HCT116 (cell line): ENCODE results near the gene P4HA1. TPM values are rescaled to one million over a fixed set of nuclear protein-coding genes. Genes with fewer than 3 reads are reported as not detected.

Experiments used
- ATAC-seq: fragments of 200-7000 bp; cut with Tn5 transposase; 2 replicates; pipeline ENCODE4 v1.9.1; 2020; ENCODE audit warnings: mild to moderate bottlenecking, moderate library complexity
- BruUV-seq: library from RNA; stranded (reverse); fragments of 400-500 nt; replicated peaks from 2 replicates; lab custom pipeline; 2021; lab: Mats Ljungman, UMichigan
- CTCF ChIA-PET: fragments of 300-600 bp; sonication (Branson Sonifier 250); formaldehyde crosslinking; loops from one replicate; lab custom pipeline; 2021; ENCODE audit warnings: antibody characterized with exemption; lab: Charles Lee
- POLR2A ChIA-PET: fragments of 300-600, 350-600 bp; sonication (Branson Sonifier 250); formaldehyde crosslinking; loops from one replicate; lab custom pipeline; 2021; ENCODE audit warnings: antibody characterized with exemption; lab: Charles Lee
- RAD21 ChIA-PET, 2 experiments: fragments of 300-600 bp; sonication (Branson Sonifier 250); formaldehyde crosslinking; loops; one replicate each; lab custom pipeline; 2023; ENCODE audit warnings: low total read pairs in 2 of 2; ENCODE audit not compliant: uncharacterized antibody in 2 of 2, unreplicated experiment in 2 of 2, low non-redundant PET in 1 of 2; lab: Charles Lee
- DNase-seq: peaks from one replicate; pipeline ENCODE4 v3.0.0-alpha.2; 2010; ENCODE audit warnings: low read depth, low spot score
- H2AFZ ChIP-seq: fragments of 200-600 bp; shearing (Covaris generic), sonication (generic); 2 replicates; pipeline ENCODE4 v1.6.1; 2017; ENCODE audit warnings: low read depth, mixed run types, mixed read lengths, antibody characterized with exemption, low read length; ENCODE audit not compliant: poor library complexity, severe bottlenecking
- H3K27ac ChIP-seq: 2 replicates; pipeline ENCODE4 v1.5.1; 2012; ENCODE audit warnings: low read depth, low read length
- H3K27me3 ChIP-seq: fragments of 200-600 bp; sonication (generic); 2 replicates; pipeline ENCODE4 v1.6.1; 2016; ENCODE audit warnings: mixed run types, low read length, mixed read lengths; ENCODE audit not compliant: insufficient read depth
- H3K36me3 ChIP-seq, 2 experiments: fragments of 200-500 bp in 1 of 2; fragments of 200-600 bp in 1 of 2; sonication (Bioruptor generic) in 1 of 2; sonication (generic) in 1 of 2; 2 replicates each; pipeline versions ENCODE4 v1.5.1 to v1.6.1; 2014 to 2016; ENCODE audit warnings: low read length in 2 of 2, inconsistent platforms in 1 of 2, mixed read lengths in 1 of 2, mixed run types in 1 of 2; ENCODE audit not compliant: insufficient read depth in 2 of 2, control insufficient read depth in 1 of 2
- H3K4me1 ChIP-seq, 2 experiments: fragments of 200-600 bp in 1 of 2; sonication (generic) in 1 of 2; 2 replicates each; pipeline versions ENCODE4 v1.5.1 to v1.6.1; 2012 to 2017; ENCODE audit warnings: low read length in 2 of 2, inconsistent platforms in 1 of 2, mild to moderate bottlenecking in 1 of 2, mixed read lengths in 1 of 2, mixed run types in 1 of 2, moderate library complexity in 1 of 2; ENCODE audit not compliant: insufficient read depth in 2 of 2, control insufficient read depth in 1 of 2
- H3K4me2 ChIP-seq: fragments of 200-600 bp; sonication (generic); 2 replicates; pipeline ENCODE4 v1.6.1; 2017; ENCODE audit warnings: mixed run types, low read length, mixed read lengths
- H3K4me3 ChIP-seq, 2 experiments: fragments of 200-600 bp in 1 of 2; sonication (generic) in 1 of 2; replicated peaks in 1 of 2; 2 replicates each; pipeline ENCODE4 v1.5.1; 2011 to 2016; ENCODE audit warnings: low read length in 2 of 2, control low read depth in 1 of 2, low read depth in 1 of 2, mild to moderate bottlenecking in 1 of 2, mixed read lengths in 1 of 2, mixed run types in 1 of 2
- H3K79me2 ChIP-seq: fragments of 200-600 bp; sonication (generic); 2 replicates; pipeline ENCODE4 v1.6.1; 2017; ENCODE audit warnings: mild to moderate bottlenecking, mixed run types, low read length, moderate library complexity, mixed read lengths; ENCODE audit not compliant: insufficient read depth
- H3K9ac ChIP-seq: fragments of 200-600 bp; sonication (generic); 2 replicates; pipeline ENCODE4 v1.6.1; 2016; ENCODE audit warnings: low read length, mixed read lengths
- H3K9me2 ChIP-seq: fragments of 200-600 bp; sonication (generic), shearing (Covaris generic); 2 replicates; pipeline ENCODE4 v1.6.1; 2017; ENCODE audit warnings: mixed run types, mild to moderate bottlenecking, moderate library complexity; ENCODE audit not compliant: insufficient read depth
- H3K9me3 ChIP-seq, 2 experiments: fragments of 200-500 bp in 1 of 2; fragments of 200-600 bp in 1 of 2; sonication (Bioruptor generic) in 1 of 2; sonication (generic) in 1 of 2; 2 replicates each; pipeline ENCODE4 v1.6.1; 2014 to 2017; ENCODE audit warnings: low read length in 2 of 2, mixed read lengths in 2 of 2, inconsistent platforms in 1 of 2, low read depth in 1 of 2, mild to moderate bottlenecking in 1 of 2, mixed run types in 1 of 2, moderate library complexity in 1 of 2; ENCODE audit not compliant: control insufficient read depth in 1 of 2, insufficient read depth in 1 of 2
- H4K20me1 ChIP-seq: fragments of 200-600 bp; sonication (generic), shearing (Covaris generic); 2 replicates; pipeline ENCODE4 v1.6.1; 2017; ENCODE audit warnings: mixed run types, mild to moderate bottlenecking, moderate library complexity; ENCODE audit not compliant: insufficient read depth
- CEBPB ChIP-seq: IDR thresholded peaks from 2 replicates; pipeline ENCODE4 v1.6.1; 2012; ENCODE audit warnings: low read depth
- JUND ChIP-seq: IDR thresholded peaks from 2 replicates; pipeline ENCODE4 v1.6.1; 2012
- SIN3A ChIP-seq: IDR thresholded peaks from 2 replicates; pipeline ENCODE4 v1.6.1; 2012; ENCODE audit warnings: low read depth
- SP1 ChIP-seq: IDR thresholded peaks from 2 replicates; pipeline ENCODE4 v1.6.1; 2012; ENCODE audit warnings: low read depth
- ZNF274 ChIP-seq: fragments of 200-500 bp; sonication (Bioruptor generic); IDR thresholded peaks from 2 replicates; pipeline ENCODE4 v1.6.1; 2014; ENCODE audit warnings: mild to moderate bottlenecking, low read depth, low read length, inconsistent platforms
- intact Hi-C: fragments of 100-400 bp; cut with micrococcal nuclease; formaldehyde crosslinking; loops from 2 replicates; pipeline ENCODE4 v1.10.0; 2022
- total RNA-seq: library from RNA; stranded (reverse); gene quantifications from one replicate; pipeline ENCODE4 v1.2.1, GENCODE V29; 2021; ENCODE audit not compliant: unreplicated experiment
- TF ChIP-seq, protein P1 (sequence below): IDR thresholded peaks from 2 replicates; pipeline ENCODE4 v1.6.1; 2012; ENCODE audit warnings: low read depth

The P4HA1 gene
- total RNA-seq, 1 experiment from 2014 or later = 49.7 TPM

DNA sequence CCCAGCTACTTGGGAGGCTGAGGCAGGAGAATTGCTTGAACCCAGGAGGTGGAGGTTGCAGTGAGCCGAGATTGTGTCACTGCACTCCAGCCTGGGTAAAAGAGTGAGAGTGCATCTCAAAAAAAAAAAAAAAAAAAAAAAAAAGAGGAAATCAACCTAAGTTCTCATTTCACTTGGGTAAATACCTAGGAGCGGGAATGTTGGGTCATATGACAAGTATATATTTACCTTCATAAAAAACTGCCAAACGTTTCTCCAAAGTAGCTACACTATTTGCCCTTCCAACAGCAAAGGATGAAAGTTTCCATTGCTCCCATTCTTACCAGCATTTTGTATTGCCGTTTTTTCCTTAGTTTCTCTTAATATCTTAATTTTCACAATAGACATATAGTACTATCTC, 9.8 kb downstream of the P4HA1 start (continued):
- TF ChIP-seq JUND = no peak
- no peak for TF ChIP-seq CEBPB
- no peak for TF ChIP-seq SIN3A

DNA sequence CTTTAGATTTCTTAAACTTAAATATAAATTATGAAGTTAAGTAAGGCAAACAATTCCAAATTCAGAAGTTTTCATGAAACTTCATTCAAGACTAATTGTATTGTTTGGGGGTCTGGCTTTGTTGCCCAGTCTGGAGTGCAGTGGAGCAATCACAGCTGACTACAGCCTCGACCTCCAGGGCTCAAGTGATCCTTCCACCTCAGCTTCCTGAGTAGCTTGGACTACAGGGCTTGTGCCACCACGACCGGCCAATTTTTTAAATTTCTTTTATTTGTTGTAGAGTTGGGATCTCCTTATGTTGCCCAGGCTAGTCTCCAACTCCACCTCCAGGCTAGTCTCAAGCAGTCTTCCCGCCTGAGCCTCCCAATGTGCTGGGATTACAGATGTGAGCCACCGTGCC, 12.5 kb downstream of the P4HA1 start:
- Histone ChIP-seq H3K9me2 (no peaks in the 10 kb centered on the region), H4K20me1 (peaks cover 4% of the 10 kb centered on the region; the same call in 1 of the 2 replicates), H3K9ac (no peak overlapping the region), H2AFZ (no peak overlapping the region), H3K79me2 (peaks cover 88% of the 10 kb centered on the region), H3K4me3 (no peak overlapping the region), H3K9me3 (no peaks in the 10 kb centered on the region), H3K27me3 (no peaks in the 10 kb centered on the region), H3K27ac (no peak overlapping the region), H3K36me3 (no peaks in the 10 kb centered on the region), H3K4me1 (no peaks in the 10 kb centered on the region)
- intact Hi-C loops = no loop called here
- DNase-seq = no peak
- ChIA-PET POLR2A (no interaction called here), CTCF (interaction anchor here (1.3 kb wide), 1 partner anchor 13 kb away, joined by 4 read pairs; no protein-coding TSS in a partner anchor), RAD21 (no interaction called here)
- ATAC-seq = no peak
- no TSS peak for BruUV-seq
- TF ChIP-seq, protein P1, sequence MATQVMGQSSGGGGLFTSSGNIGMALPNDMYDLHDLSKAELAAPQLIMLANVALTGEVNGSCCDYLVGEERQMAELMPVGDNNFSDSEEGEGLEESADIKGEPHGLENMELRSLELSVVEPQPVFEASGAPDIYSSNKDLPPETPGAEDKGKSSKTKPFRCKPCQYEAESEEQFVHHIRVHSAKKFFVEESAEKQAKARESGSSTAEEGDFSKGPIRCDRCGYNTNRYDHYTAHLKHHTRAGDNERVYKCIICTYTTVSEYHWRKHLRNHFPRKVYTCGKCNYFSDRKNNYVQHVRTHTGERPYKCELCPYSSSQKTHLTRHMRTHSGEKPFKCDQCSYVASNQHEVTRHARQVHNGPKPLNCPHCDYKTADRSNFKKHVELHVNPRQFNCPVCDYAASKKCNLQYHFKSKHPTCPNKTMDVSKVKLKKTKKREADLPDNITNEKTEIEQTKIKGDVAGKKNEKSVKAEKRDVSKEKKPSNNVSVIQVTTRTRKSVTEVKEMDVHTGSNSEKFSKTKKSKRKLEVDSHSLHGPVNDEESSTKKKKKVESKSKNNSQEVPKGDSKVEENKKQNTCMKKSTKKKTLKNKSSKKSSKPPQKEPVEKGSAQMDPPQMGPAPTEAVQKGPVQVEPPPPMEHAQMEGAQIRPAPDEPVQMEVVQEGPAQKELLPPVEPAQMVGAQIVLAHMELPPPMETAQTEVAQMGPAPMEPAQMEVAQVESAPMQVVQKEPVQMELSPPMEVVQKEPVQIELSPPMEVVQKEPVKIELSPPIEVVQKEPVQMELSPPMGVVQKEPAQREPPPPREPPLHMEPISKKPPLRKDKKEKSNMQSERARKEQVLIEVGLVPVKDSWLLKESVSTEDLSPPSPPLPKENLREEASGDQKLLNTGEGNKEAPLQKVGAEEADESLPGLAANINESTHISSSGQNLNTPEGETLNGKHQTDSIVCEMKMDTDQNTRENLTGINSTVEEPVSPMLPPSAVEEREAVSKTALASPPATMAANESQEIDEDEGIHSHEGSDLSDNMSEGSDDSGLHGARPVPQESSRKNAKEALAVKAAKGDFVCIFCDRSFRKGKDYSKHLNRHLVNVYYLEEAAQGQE = no peak
- TF ChIP-seq SP1 (no peak), ZNF274 (no peak)
- TF ChIP-seq, all 23 proteins: peak for 0
- no peak overlapping the region for H3K4me2 ChIP-seq
